Fibroblast of peridontal ligament (primary cell): Measurements from ENCODE around the gene PAK1.

Experiments used
- DNase-seq: peaks from one replicate; pipeline ENCODE4 v3.0.0-alpha.2; 2010; ENCODE audit errors: extremely low read depth

Gene PAK1

DNA sequence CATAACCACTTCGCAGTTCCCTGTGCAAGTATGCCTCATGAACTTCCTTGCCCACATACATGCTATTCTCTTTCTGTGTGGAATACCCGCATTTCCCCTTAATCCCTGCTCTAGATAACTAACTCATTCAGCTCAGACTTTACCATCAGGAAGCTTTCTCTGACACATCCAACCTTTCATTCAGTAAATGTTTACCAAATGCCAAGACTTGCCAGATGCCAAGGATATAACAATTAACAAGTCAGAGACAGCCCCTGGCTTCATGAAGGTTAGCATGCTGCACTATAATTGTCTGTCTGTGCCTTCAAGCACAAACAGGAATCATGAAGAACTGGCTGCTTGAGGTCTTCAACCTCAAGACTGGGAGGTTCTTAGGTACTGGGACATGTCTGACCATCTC lies 101.2 kb downstream of the PAK1 start:
- no peak for DNase-seq

DNA sequence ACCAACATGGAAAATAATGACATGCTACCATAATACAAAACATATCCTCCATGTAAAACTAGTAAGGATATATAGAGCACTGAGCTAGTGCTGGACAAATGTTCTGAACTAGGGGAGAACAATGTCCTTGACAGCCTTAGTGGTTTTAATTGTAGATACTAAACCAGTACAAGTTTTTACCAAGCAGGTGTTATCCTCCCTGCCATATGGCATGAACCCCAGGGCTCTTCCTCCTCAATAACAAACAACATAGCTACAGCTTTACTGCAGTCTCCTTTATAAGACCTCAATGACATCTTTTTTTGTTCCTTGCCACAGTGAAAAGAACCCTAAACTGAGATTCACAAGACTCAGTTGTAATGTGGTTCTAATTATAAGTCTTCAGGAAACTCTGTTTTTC lies 102.2 kb downstream of the PAK1 start:
- DNase-seq = no peak

DNA sequence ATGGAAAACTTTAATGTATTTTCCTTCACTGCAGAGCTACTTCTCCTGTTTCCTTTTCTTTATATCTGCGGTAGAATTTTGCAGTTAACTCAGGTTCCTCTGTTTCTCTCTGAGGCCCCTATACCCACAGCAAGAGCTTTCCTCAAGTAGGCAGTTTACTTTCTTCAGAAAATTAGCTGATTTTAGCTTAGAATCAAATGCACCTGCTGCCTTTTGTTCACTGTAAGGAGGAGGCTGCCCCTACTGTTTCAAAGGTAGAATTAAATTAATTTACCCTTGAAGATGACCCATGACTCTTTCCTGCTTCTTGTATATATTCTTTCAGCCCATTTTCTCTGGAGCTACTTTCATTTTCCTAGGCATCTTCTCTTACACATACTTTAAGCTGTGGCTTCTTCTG lies 103.7 kb downstream of the PAK1 start:
- no peak for DNase-seq

DNA sequence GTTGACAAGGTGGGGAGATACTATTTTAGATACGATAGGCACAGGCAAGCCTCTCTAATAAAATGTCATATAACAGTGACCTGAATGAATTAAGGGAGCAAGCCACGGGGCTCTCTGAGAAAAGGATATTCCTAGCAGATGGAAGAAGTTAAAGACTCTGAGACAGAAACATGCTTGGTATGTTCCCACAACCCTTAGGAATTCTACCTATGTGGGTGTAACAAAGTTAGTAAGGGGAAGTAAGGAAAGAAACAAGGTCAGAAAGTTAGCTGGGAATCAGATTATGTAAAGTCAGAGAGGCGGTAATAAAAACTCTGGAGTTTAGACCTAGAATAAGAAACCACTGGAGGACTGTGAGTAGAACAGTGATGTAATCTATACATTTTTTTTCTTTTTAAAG lies 112.7 kb downstream of the PAK1 start:
- DNase-seq = no peak

DNA sequence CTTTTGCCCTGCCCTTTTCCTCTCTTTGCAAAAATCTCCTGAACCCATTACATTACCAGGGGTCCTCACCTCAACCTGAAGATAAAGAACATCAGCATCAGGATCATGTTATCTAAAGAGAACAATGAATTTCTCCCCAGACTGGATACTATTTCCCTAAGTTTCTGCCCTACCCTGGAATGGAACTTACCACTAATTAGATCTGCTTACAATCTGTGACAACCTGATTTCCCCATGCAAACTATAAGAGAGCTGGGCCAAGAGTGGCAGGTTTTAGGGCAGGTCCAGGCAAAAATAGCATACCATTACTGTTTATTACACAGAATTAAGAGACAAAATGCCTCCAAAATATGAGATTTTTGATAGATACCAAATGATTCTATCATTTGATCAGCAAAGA lies 114.4 kb downstream of the PAK1 start:
- no peak for DNase-seq

DNA sequence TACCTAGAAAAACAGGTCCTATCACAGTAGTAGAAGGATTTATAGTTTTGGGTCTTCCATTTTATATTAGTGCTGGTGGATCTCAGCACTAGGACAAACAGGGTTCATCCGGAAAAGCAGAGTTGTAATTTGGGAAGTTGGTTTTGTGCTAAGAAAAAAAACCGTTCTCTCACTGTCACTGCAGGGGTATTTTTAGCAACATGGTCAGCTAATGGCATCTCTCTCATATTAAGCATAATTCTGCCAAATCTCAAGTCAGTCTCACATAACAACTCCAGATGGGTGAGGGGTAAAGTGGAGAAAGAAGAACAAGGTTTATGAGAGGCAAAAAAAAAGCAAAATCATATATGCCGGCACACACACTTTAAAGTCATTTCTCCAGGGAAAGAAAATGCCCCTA lies 120.8 kb downstream of the PAK1 start:
- no peak for DNase-seq

DNA sequence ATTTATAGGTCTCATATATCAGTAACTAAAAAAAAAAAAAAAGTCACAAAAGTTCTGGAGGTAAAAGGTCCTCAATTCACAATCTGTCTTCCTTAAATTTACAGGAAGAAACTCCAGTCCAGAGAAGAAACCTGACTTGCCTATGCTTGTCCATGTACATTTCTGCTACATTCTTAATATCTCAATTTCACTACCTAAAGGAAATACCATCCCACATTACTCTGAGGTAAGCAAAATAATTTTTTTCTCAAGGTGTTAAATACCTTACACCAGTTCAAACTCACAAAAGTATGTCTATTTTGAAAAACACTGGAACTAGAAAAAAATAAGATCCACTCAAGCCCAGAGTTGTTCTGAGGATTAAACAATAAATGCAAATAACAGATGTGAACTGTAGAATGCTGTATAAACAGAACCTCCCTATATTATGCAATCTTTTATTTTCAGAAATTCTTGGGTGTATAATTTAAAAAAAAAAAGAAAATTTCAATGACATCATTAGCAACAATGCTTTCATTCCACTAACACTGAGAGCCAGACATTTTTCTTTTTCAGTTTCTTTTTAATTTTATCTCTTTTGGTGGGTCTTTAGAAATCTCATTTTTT lies 122.5 kb downstream of the PAK1 start:
- peak; percentile 68 for DNase-seq

DNA sequence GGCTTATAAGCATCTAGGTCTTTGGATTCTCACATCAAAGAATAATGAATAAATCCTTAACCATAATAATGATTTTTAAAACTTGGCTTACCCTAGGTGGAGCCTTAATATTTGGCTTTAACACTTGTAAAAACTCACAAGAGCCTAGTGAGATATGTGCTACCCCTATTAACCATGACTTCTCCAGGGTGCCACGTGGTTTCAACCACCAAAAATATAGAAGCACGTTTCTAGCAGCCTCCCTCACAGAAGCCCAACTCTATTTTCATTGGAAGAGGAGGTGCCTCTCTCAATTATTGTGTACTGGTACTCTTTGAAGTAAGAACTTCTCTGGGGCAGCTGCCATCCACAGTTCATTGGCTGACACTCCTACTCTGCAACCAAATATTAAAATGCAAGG lies 125.9 kb downstream of the PAK1 start:
- no peak for DNase-seq

DNA sequence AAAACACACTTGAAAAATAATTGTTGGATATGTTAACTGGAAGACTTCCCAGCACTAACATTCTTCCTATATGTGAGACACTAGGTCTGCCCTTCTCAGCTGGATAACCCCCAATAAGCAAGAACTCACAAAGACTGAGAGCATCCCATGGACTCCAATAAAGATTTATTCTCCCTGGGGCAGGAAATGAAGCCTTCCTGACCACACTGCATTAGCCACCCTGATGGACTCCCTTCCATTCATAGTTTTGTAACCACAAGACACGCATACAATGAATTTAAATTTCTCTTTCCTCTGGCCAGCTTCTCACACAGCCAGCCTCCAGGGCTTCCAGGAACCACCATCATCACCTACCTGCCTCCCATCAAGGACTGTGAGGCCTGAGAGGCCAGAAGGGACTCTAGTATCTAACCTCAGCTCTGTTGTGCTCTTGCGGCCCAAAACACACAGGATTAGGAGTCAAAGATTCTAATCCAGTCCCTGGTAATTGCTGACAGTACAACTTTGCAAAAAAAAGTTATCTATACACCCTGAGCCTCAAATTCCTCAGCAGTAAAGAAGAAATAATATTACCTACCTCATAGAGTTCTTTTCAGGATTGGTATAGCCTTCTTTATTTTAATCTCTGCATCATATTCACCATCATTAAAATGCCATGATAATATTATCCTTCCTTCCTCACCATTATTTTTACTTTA lies 126.8 kb downstream of the PAK1 start:
- peak; percentile 63 for DNase-seq

DNA sequence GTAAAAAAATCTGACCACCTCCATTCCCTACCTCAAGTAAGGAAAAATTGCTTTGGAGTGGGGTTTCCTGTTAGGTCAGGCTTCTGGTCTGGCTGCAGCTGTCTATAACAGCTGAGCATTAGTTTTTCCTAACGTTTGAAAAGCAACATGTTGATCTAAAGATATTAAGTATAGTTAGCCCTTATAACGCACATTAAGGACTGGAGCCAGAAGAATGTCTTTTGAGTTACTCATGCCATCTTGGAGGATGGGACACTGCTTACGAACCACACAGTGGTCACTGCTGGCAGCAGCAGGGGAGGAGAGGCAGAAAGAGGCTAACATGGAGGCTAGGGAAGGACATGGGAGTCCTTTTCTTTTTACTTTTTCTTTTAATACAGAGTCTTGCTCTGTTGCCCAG lies 128.3 kb downstream of the PAK1 start:
- DNase-seq = peak; percentile 5

DNA sequence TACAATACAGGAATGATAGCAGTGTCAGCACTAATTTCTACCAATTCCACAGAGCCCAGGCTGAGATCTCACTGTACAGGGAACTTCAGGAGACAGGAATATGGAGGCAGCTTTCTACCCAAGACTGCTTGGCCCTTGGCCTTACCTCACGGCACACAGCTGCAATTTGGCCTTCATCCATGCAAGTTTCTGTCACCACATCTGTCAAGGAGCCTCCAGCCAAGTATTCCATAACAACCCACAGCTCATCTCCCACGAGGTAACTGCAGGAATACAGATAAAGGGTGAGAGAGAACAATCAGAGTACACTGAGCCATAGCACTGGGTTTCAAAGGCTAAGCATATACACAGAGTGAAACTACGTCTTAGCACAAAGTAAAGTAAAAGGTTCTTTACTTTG lies 133.4 kb downstream of the PAK1 start:
- no peak for DNase-seq

DNA sequence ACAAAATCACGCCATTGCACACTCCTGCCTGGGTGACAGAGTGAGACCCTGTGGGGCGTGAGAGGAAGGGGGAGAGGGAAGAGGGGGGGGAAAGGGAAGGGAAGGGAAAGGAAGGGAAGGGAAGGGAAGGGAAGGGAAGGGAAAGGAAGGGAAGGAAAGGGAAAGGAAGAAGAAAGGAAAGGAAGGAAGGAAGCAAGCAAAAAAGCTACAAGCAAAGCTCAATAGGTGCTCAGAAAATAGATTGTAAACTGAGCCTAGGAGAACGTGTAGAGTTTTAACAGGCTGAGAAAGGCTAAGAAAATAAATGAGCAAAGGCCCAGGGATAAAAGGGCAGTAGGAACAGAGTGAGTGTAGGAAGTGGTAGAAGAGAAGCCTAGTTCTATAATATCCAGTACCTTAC lies 141.6 kb downstream of the PAK1 start:
- DNase-seq = no peak

DNA sequence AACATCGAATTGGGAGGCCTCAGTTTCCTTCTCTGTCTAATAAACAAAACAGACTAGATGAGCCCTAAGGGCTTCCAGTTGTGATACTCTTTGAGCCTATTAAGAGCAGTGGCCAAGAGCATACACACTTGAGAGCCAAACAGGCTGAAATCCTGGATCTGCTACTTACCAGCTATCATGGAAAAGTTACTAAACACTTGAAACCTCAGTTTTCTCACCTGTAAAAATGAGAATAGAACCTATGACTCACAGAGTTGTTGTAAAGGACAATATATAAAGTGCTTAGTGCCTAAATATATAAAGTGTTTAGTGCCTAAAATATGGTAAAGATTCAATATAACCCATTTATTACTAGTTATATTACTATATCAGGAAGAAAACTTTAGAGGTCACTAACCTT lies 148.7 kb downstream of the PAK1 start:
- no peak for DNase-seq

DNA sequence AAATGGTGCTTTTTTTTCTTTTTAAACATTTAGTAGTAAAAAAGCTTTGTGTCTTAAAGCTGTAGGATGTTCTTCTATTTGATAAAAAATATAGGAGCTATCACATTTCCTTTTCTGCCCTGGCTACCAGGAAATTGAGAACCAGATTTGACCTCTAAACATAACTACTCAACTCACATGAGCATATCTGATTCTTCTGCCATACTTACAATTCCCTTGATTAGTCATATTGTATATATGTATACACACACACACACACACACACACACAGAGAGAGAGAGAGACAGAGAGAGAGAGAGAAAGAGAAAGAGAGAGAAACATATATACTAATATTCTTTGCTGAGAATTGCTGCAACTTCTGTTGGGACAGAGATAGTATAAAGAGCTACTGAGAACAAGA lies 149.4 kb downstream of the PAK1 start:
- DNase-seq = peak; percentile 42

DNA sequence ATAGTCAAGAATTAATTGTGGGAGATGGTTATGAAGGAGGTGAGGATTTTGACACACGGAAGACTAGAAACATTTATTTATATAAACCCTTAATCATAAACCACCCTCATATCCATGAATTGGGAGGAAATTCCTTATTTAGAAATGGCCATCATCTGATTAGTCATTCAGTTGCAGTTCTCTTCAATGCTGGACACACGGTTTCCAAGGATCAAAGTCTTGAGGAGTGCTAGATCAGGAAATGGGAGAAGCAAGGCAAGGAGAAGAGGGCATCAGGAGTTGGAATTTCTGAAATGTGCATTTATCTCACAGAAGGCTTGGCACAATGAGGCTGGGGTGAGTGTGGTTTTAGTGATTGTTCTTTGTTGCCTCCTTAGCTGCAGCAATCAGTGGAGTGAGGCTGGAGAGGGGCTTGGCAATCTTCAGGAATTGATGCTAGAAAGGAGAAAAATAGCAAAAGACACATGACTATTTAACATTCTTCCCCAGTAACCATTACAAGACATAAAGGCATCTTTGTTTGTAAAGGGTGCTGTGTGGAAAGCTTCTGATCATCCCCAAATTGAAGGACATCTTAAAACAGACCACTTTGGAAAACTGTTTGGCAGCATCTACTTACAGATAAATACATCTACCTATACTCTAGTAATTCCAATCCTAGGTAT lies 150.8 kb downstream of the PAK1 start:
- DNase-seq = peak; percentile 21

DNA sequence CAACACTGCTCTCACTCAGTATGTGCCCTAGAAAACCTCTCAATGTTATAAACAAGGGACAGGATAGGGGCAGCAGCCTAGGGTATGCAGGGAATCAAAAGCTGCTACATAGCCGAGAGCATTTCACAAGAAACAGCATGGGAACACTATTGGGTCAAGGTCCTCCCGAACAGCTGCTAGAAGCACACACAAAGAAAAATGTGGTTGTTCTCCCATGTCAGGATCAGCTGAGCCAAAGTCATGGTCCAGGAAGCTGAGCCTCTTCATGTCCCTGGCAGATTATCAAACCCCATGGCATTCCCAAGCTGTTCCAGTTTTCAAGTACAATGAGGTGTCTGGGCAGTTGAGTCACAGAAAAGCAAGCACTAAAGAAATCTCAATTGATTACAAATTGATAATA lies 151.4 kb downstream of the PAK1 start:
- DNase-seq = peak; percentile 72

DNA sequence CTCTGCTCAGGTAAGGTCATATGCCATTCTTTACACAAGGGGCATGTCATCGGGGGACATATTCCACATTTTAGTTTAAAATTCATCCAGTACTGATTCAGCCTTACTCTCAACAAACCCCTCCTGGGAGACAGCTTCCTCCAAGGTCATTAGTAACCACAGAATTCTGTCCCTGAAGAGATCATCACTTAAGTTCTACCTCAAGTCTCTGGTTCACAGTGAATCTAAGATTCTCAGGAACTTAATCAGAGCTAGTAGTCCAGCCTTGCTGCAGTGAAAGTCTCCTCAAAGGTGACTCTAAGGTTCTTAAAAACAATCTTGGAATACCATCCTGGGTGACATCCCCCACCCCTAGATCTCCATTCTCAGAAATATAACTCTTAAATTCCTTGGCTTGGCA lies 153.5 kb downstream of the PAK1 start:
- DNase-seq = no peak

DNA sequence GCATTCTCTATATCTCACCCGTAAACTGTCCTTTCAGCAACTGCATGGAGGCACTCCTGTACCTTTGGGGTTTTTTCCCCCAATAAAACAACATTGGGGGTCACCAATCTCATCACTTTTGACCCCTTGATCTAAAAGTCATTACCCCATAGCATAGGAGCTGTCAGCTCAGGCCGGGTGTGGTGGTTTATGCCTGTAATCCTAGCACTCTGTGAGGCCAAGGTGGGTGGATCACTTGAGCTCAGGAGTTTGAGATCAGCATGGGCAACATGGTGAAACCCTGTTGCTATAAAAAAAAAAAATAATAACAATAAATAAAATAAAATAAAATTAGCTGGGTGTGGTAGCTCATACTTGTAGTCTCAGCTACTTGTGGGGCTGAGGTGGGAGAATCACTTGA lies 155.3 kb downstream of the PAK1 start:
- DNase-seq = no peak

DNA sequence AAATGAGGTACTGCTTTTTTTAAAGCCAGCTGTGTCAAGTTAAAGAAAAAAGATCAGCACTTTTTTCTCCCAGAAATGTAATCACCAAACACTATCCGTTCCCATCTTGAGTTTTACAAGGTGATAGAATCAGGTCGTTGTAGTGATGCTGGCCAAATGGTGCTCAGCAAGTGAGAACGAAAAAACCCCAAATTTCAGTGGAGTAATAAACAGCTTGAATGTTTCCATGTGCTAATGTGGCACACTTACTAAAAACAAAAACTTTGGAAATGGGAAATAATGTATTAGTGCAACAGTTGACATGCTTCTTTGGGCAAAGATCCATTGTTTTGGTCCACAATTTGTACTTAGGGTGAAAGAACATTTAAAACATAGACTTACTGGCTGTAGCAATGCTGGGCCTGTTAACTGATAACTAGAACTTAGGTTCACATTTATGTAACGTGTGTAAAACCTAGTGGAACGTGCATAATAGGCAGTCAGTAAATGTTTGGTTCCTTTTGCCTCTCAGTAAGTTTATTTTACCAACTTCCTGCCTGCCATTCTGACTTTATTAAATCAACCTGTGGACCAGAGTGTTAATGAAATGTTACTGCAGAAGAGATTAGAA lies 157.1 kb downstream of the PAK1 start:
- no peak for DNase-seq

DNA sequence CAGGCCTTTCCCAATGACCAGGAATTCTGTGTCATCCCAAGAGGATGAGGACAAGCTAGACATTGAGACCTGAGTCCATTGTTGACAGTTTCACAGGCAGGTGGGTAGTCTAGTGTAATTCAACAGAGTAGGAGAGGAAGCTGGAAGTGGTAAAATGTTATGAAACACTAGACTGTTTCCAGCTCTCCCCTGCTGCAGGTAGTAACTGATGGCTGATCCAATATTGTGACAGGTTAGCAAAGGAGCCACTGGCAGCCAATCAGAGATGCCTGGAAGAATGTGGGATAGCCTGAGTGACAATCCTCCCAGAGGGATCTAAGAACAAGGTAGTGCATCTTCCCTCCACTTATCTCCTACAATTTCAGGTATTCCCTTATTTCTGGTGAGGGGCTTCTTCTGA lies 161.8 kb downstream of the PAK1 start:
- no peak for DNase-seq

DNA sequence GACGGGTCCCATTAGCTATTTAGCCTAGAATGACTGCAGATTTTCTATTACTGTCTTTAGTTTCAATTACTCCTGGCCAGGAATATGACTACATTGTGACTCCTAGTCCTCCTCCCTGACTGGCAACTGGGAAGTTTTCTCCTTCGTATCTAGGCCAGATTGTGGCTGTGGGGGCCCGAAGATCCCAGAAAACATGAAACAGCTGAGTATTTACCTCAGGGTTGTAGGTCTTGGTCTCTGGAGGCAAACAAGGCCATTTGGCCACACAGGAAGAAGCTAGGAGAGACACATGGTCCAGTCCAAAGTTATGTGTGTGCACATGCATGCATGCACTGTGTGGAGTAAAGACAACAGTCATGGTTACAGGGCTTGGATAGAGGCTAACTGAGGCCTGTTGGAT lies 162.2 kb downstream of the PAK1 start:
- no peak for DNase-seq

DNA sequence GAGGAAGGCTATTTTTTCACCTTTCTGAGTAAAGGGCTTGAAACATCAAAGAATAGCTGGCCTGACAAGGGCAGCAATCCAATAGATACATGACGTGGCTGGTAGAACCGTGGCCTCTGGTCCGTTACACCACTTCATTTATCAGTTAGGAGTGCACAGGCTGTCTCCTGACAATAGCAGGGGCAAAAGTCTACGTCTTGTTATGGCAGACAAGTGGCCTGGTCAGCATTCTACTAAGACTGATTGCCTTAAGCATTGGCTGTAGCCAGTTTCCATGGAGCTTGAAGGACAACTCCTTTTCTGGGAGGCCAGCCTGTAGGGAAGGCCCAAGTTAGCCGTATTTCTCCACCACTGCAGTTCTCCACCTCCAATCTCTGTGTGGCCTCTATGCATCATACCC lies 163.2 kb downstream of the PAK1 start:
- DNase-seq = no peak
